Transverse colon (tissue), 4 donors: ENCODE measurements around the gene CEP290. TPM values are rescaled to one million over a fixed set of nuclear protein-coding genes. Genes with fewer than 3 reads are reported as not detected.

ENCODE experiments used
- DNase-seq: peaks from one replicate; pipeline ENCODE4 v3.0.0-alpha.2; 2019
- H3K27ac ChIP-seq, 4 donors: fragments of 200-600 bp; sonication (generic); 2 replicates each; pipeline ENCODE4 v1.5.1; 2016 to 2018; ENCODE audit warnings: inconsistent platforms in 4 of 4
- H3K27me3 ChIP-seq: fragments of 200-600 bp; sonication (generic); 2 replicates; pipeline ENCODE4 v1.5.1; 2017; ENCODE audit warnings: inconsistent platforms
- H3K36me3 ChIP-seq, 4 donors: fragments of 200-600 bp; sonication (generic); 2 replicates each; pipeline ENCODE4 v1.5.1; 2017 to 2019; ENCODE audit warnings: inconsistent platforms in 4 of 4
- H3K4me1 ChIP-seq, 4 donors: fragments of 200-600 bp; sonication (generic); 2 replicates each; pipeline ENCODE4 v1.5.1; 2017 to 2020; ENCODE audit warnings: inconsistent platforms in 4 of 4
- H3K4me3 ChIP-seq, 4 donors: fragments of 200-600 bp; sonication (generic); 1 replicate in 1 of 4; 2 replicates in 3 of 4; pipeline versions ENCODE4 v1.5.1 to v1.6.1; 2017 to 2019; ENCODE audit warnings: inconsistent platforms in 4 of 4
- H3K9me3 ChIP-seq, 2 donors: fragments of 200-600 bp; sonication (generic); 2 replicates each; pipeline ENCODE4 v1.5.1; 2017 to 2019; ENCODE audit warnings: inconsistent platforms in 2 of 2
- EP300 ChIP-seq: sonication (generic); formaldehyde crosslinking; IDR thresholded peaks from one replicate; pipeline ENCODE4 v1.6.1; 2017; ENCODE audit warnings: antibody characterized with exemption, low read depth
- POLR2A ChIP-seq: fragments of 450-650 bp; IDR thresholded peaks from one replicate; pipeline ENCODE4 v1.6.1; 2016; ENCODE audit warnings: antibody characterized with exemption, mild to moderate bottlenecking, moderate library complexity
- POLR2AphosphoS5 ChIP-seq, 3 donors: sonication (generic); formaldehyde crosslinking; IDR thresholded peaks; one replicate each; pipeline ENCODE4 v1.6.1; 2016; ENCODE audit warnings: antibody characterized with exemption in 3 of 3
- WGBS, 2 donors: methylation state at CpG; one replicate each; pipeline ENCODE4 v1.1.5; 2018; ENCODE audit warnings: low coverage in 1 of 2; 5-methylcytosine and 5-hydroxymethylcytosine counted together
- in situ Hi-C, 4 donors: fragments of 200-750 bp; cut with MboI; loops; one replicate each; pipeline versions ENCODE4 v1.15.0 to v1.15.1; 2017; ENCODE audit warnings: low sequenced_read_pairs in 3 of 4, low pct_ligation_motif_present in 1 of 4, low pct_unique_long_range_greater_than_20kb in 1 of 4
- intact Hi-C: fragments of 100-400 bp; cut with DNase I; formaldehyde crosslinking; loops from one replicate; pipeline ENCODE4 v1.15.1; 2023; ENCODE audit warnings: low total_unique reads
- total RNA-seq, 4 donors: library from RNA; depleted of rRNA; stranded (reverse); fragments of >200 nt; gene quantifications; one replicate each; pipeline ENCODE4 v1.1.0, GENCODE V29; 2016
- TF ChIP-seq, protein P1 (sequence below), 5 experiments: fragments of 200-600 bp in 3 of 5; fragments of 450-650 bp in 2 of 5; sonication (generic) in 3 of 5; IDR thresholded peaks; 1 replicate in 2 of 5; 2 replicates in 3 of 5; pipeline ENCODE4 v1.5.1; 2016 to 2017; ENCODE audit warnings: antibody characterized with exemption in 5 of 5, inconsistent platforms in 3 of 5, mild to moderate bottlenecking in 2 of 5, moderate library complexity in 1 of 5

Gene CEP290
- total RNA-seq, 4 donors from 2014 or later: 15.1 to 44.9 (median 18.8) TPM

DNA sequence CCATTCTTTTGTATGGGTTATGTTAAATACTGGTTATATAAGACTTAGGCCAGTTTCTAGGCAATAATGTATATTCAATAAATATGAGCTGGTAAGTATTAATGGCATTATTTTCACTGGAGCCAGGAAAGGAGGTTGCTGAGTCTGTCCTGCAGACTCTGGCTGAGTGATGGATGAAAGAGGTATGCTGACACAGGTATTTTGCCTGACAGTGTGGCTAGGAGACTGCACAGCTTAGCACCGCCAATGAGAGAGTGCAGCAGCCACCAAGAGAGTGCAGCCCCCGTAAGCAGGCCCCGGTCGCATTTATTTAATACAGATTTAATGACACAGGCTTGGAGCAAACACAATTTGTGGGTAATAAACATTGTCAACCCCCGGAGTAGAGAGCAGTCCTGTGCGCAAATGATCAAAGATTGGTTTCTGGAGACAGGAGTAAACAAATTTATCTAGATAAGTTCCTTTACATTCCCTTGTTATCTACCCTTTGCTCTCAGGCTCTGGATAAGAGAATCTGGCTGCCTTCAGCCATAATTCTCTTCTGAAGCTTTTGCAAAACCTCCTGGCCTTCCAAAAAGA lies 37.6 kb upstream of the CEP290 start:
- DNase-seq: no peak
- intact Hi-C loops: no loop called here
- Histone ChIP-seq H3K36me3 (peaks cover 0 to 23% (median 11%) of the 10 kb centered on the region in 4 donors), H3K9me3 (no peaks in the 10 kb centered on the region), H3K27ac (no peak overlapping the region), H3K4me1 (no peaks in the 10 kb centered on the region), H3K27me3 (no peaks in the 10 kb centered on the region), H3K4me3 (no peak overlapping the region)
- TF ChIP-seq POLR2A: no peak
- no peak for TF ChIP-seq POLR2AphosphoS5 (IDR thresholded peaks at IDR 0.05)
- TF ChIP-seq, protein P1, sequence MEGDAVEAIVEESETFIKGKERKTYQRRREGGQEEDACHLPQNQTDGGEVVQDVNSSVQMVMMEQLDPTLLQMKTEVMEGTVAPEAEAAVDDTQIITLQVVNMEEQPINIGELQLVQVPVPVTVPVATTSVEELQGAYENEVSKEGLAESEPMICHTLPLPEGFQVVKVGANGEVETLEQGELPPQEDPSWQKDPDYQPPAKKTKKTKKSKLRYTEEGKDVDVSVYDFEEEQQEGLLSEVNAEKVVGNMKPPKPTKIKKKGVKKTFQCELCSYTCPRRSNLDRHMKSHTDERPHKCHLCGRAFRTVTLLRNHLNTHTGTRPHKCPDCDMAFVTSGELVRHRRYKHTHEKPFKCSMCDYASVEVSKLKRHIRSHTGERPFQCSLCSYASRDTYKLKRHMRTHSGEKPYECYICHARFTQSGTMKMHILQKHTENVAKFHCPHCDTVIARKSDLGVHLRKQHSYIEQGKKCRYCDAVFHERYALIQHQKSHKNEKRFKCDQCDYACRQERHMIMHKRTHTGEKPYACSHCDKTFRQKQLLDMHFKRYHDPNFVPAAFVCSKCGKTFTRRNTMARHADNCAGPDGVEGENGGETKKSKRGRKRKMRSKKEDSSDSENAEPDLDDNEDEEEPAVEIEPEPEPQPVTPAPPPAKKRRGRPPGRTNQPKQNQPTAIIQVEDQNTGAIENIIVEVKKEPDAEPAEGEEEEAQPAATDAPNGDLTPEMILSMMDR (IDR thresholded peaks at IDR 0.05): no peak
- no peak for TF ChIP-seq EP300
- WGBS, 2 donors: 79 to 94% methylated on average over 2 to 6 of the region's 6 CpGs
- in situ Hi-C loops: no loop called here

- no peak for TF ChIP-seq POLR2AphosphoS5 (IDR thresholded peaks at IDR 0.05)
- TF ChIP-seq POLR2A: no peak
- TF ChIP-seq, protein P1 (IDR thresholded peaks at IDR 0.05): no peak
- no peak for TF ChIP-seq EP300
- DNase-seq: no peak
- intact Hi-C loops: no loop called here
These were observed 33.7 kb upstream of the CEP290 start for GRCh38 chr12:88175544-88175943.

DNA sequence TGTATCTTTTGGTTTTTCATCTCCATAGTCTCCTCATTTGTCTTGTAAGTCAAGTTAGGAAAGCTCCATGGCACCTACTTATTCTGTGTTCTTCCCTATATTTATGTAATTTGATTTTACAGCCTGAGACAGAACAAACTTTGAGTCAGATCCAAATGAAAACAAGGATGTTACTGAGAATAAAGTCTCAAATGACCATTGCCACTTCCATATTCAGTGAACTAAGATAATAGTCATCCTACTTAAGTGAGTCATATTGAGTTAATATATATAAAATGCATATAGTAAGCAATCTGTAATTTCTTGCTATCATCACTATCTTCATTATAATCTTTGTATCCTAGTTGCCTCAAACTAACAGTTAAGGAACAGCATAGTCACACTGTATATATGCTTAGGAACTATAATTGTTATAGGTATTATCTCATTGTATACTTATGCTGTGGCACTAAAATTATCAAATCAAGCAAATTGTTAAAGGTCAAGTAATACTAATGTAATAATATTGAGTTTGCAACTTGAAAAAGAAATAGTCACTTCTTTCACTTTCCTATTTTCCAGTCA lies 31.0 kb upstream of the CEP290 start:
- Histone ChIP-seq H3K27me3 (no peaks in the 10 kb centered on the region), H3K36me3 (peaks cover 0 to 27% (median 11%) of the 10 kb centered on the region in 4 donors), H3K4me3 (no peak overlapping the region), H3K27ac (no peak overlapping the region), H3K4me1 (peaks cover 0 to 9% (median under 1%) of the 10 kb centered on the region in 4 donors), H3K9me3 (no peaks in the 10 kb centered on the region)
- DNase-seq: no peak
- in situ Hi-C loops (no loop called here), intact Hi-C loops (no loop called here)
- TF ChIP-seq EP300: no peak
- TF ChIP-seq POLR2AphosphoS5 (IDR thresholded peaks at IDR 0.05): no peak
- TF ChIP-seq, protein P1 (IDR thresholded peaks at IDR 0.05): no peak
- no peak for TF ChIP-seq POLR2A

More at GRCh38 chr12:88175544-88175943, 33.7 kb upstream of the CEP290 start:
- 93 to 100% methylated on average over 3 of the region's 3 CpGs for WGBS, 2 donors
- Histone ChIP-seq H3K9me3 (no peaks in the 10 kb centered on the region), H3K27me3 (no peaks in the 10 kb centered on the region), H3K36me3 (peaks cover 0 to 30% (median 11%) of the 10 kb centered on the region in 4 donors), H3K4me3 (no peak overlapping the region), H3K4me1 (peaks cover 0 to 6% (median 0%) of the 10 kb centered on the region in 4 donors), H3K27ac (no peak overlapping the region)
- in situ Hi-C loops: no loop called here

DNA sequence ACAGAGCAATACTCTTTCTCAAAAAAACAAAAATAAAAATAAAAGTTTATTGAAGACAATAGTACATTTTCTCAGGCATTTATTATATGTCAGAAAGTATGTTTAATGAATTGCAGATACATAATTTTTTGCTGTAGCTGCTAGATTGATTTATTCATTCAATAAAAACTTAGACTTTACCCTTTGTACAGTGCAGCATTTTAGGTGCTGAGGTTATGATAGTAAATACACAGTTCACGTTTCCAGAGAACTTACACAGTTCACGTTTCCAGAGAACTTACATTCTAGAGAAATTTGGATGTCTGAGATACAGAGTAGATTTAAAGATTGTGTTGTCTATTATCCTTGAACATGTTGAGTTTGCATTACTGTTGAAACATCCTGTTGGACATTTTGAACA lies 25.5 kb upstream of the CEP290 start:
- H3K27me3 ChIP-seq: no peaks in the 10 kb centered on the region
- TF ChIP-seq, protein P1 (IDR thresholded peaks at IDR 0.05): no peak
- TF ChIP-seq POLR2AphosphoS5 (IDR thresholded peaks at IDR 0.05): peak in 1 of 3 donors; percentile 19
- no peaks in the 10 kb centered on the region for H3K9me3 ChIP-seq
- H3K27ac ChIP-seq: no peak overlapping the region
- peaks cover 0 to 19% (median 0%) of the 10 kb centered on the region in 4 donors for H3K36me3 ChIP-seq
- intact Hi-C loops: no loop called here
- in situ Hi-C loops: no loop called here
- DNase-seq: no peak
- 28 to 64% methylated on average over 2 of the region's 2 CpGs for WGBS, 2 donors
- peaks cover 0 to 14% (median 6%) of the 10 kb centered on the region in 4 donors for H3K4me1 ChIP-seq
- H3K4me3 ChIP-seq: no peak overlapping the region
